Measurements from ENCODE around the gene APP.

APP gene

DNA sequence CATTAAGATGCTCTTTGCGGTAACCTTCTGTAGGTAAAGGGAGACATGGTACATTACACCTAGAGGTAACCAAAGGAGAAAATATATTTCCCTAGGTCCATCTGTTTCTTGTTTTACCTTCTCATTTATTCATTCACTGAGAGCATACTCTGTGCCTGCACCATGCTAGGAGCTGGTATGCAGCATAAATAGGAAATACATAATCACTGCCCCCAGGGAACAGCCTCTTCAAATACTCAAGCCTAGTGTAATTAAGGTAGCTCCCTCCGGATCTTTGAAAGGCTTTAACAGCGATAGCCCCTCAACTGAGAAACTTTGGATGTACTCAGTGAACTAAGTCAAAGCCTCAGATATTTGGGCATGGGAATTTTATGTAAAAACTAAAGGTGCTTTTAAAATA, 312.2 kb downstream of the APP start:
- Histone ChIP-seq H3K9me3 (ENCODE audit: insufficient read depth, low read length, severe bottlenecking) (no peaks in the 10 kb centered on the region), H3K36me3 (ENCODE audit: insufficient read depth, low read length) (no peaks in the 10 kb centered on the region), H3K79me2 (ENCODE audit: insufficient read depth, low read length) (no peaks in the 10 kb centered on the region), H3K27ac (ENCODE audit: low read length) (no peak overlapping the region), H2AFZ (ENCODE audit: low read depth, low read length) (no peak overlapping the region), H4K20me1 (ENCODE audit: insufficient read depth, low read length) (no peaks in the 10 kb centered on the region), H3K27me3 (ENCODE audit: insufficient read depth, low read length, poor library complexity) (no peaks in the 10 kb centered on the region), H3K4me1 (ENCODE audit: insufficient read depth, low read length) (no peaks in the 10 kb centered on the region), H3K4me3 (ENCODE audit: low read depth in 1 of 2, low read length in 2 of 2) (no peak overlapping the region), H3K9ac (ENCODE audit: low read depth, low read length) (no peak overlapping the region), H3K4me2 (ENCODE audit: insufficient read depth, low read length) (no peak overlapping the region)
- ATAC-seq (ENCODE audit: insufficient read depth, low read depth), result no peak
- no peak for DNase-seq
- TF ChIP-seq, protein P1, sequence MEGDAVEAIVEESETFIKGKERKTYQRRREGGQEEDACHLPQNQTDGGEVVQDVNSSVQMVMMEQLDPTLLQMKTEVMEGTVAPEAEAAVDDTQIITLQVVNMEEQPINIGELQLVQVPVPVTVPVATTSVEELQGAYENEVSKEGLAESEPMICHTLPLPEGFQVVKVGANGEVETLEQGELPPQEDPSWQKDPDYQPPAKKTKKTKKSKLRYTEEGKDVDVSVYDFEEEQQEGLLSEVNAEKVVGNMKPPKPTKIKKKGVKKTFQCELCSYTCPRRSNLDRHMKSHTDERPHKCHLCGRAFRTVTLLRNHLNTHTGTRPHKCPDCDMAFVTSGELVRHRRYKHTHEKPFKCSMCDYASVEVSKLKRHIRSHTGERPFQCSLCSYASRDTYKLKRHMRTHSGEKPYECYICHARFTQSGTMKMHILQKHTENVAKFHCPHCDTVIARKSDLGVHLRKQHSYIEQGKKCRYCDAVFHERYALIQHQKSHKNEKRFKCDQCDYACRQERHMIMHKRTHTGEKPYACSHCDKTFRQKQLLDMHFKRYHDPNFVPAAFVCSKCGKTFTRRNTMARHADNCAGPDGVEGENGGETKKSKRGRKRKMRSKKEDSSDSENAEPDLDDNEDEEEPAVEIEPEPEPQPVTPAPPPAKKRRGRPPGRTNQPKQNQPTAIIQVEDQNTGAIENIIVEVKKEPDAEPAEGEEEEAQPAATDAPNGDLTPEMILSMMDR (IDR thresholded peaks at IDR 0.05; ENCODE audit: borderline replicate concordance, extremely low read depth, low read length, poor library complexity, severe bottlenecking), result no peak
- TF ChIP-seq EZH2 (IDR thresholded peaks at IDR 0.05; ENCODE audit: borderline replicate concordance, low read depth, low read length, severe bottlenecking), result no peak

DNA sequence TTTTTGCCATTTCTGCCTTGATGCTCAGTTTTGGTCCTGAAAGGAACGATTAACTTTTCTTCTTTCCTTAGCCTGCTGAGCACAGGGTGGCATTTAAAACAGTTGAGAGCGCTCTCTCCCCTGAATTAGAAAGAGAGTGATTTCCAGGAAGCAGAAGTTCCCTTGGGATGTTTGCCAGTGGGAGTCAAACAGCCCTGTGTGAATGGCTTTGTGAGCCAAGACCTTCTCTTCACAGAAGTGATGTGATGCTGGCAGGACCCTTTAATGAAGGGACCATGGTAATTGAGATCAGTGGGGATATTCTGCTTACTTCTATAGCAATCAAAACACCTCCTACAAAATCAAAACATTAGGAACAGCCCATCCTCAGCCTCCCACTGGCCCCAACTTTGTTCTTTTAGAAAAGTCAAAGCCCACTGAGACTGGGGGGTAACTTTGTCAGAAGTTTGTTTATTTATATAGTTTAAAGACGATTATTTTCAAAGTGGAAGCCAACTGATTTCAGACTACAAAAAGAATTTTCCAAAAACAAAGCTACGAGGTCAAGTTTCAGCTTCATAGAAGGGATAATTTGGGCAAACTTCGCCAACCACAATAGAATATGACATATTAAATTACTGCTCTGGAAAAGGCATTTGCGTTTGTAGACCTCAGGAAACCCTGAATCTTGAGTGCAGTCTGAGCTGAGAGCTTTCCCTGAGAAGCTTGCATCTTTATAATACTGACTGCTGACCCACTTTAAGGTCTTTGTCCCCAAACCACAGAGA, 313.1 kb downstream of the APP start:
- Histone ChIP-seq H3K27me3 (ENCODE audit: insufficient read depth, low read length, poor library complexity) (no peaks in the 10 kb centered on the region), H3K4me2 (ENCODE audit: insufficient read depth, low read length) (no peak overlapping the region), H2AFZ (ENCODE audit: low read depth, low read length) (no peak overlapping the region), H3K4me3 (ENCODE audit: low read depth in 1 of 2, low read length in 2 of 2) (no peak overlapping the region), H3K9ac (ENCODE audit: low read depth, low read length) (no peak overlapping the region), H3K9me3 (ENCODE audit: insufficient read depth, low read length, severe bottlenecking) (no peaks in the 10 kb centered on the region), H3K27ac (ENCODE audit: low read length) (no peak overlapping the region), H3K4me1 (ENCODE audit: insufficient read depth, low read length) (no peaks in the 10 kb centered on the region), H4K20me1 (ENCODE audit: insufficient read depth, low read length) (no peaks in the 10 kb centered on the region), H3K36me3 (ENCODE audit: insufficient read depth, low read length) (no peaks in the 10 kb centered on the region), H3K79me2 (ENCODE audit: insufficient read depth, low read length) (no peaks in the 10 kb centered on the region)
- DNase-seq, result no peak
- no peak for ATAC-seq (ENCODE audit: insufficient read depth, low read depth)
- no peak for TF ChIP-seq EZH2 (IDR thresholded peaks at IDR 0.05; ENCODE audit: borderline replicate concordance, low read depth, low read length, severe bottlenecking)
- TF ChIP-seq, protein P1 (IDR thresholded peaks at IDR 0.05; ENCODE audit: borderline replicate concordance, extremely low read depth, low read length, poor library complexity, severe bottlenecking), result no peak

DNA sequence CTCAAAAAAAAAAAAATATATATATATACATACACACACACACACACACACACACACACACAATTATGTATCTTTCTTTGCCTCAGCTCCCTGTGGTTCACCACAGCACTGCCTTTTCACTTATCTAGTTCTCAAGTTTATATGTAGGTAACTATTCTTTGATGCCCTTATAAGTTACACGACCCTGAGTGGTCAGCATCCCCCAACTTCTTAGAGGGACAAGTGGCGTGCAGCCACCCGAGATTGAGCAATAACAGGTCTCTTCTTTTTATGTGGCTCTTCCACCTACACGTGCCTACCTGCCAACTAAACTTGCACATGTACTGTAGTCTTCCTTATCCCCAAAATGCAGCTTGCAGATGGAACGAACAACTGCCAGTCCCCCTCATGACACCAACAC, 315.0 kb downstream of the APP start:
- TF ChIP-seq, protein P1 (IDR thresholded peaks at IDR 0.05; ENCODE audit: borderline replicate concordance, extremely low read depth, low read length, poor library complexity, severe bottlenecking), result no peak
- TF ChIP-seq EZH2 (IDR thresholded peaks at IDR 0.05; ENCODE audit: borderline replicate concordance, low read depth, low read length, severe bottlenecking), result no peak
- no peaks in the 10 kb centered on the region for H3K36me3 ChIP-seq (ENCODE audit: insufficient read depth, low read length)
- no peak overlapping the region for H3K4me3 ChIP-seq (ENCODE audit: low read depth in 1 of 2, low read length in 2 of 2)
- no peaks in the 10 kb centered on the region for H3K27me3 ChIP-seq (ENCODE audit: insufficient read depth, low read length, poor library complexity)
- H3K4me1 ChIP-seq (ENCODE audit: insufficient read depth, low read length), result no peaks in the 10 kb centered on the region
- no peaks in the 10 kb centered on the region for H3K9me3 ChIP-seq (ENCODE audit: insufficient read depth, low read length, severe bottlenecking)
- no peak overlapping the region for H2AFZ ChIP-seq (ENCODE audit: low read depth, low read length)
- H3K4me2 ChIP-seq (ENCODE audit: insufficient read depth, low read length), result no peak overlapping the region
- no peaks in the 10 kb centered on the region for H4K20me1 ChIP-seq (ENCODE audit: insufficient read depth, low read length)
- no peak overlapping the region for H3K27ac ChIP-seq (ENCODE audit: low read length)
- no peaks in the 10 kb centered on the region for H3K79me2 ChIP-seq (ENCODE audit: insufficient read depth, low read length)
- DNase-seq, result no peak
- no peak for ATAC-seq (ENCODE audit: insufficient read depth, low read depth)
- no peak overlapping the region for H3K9ac ChIP-seq (ENCODE audit: low read depth, low read length)
